ENCODE data around the gene C7.

Gene C7

GRCh38 chr5:40928886-40929448 lies 19.7 kb downstream of the C7 start:
- DNase-seq = no peak

GRCh38 chr5:40932766-40933165 lies 23.5 kb downstream of the C7 start:
- no peak for DNase-seq

GRCh38 chr5:40937075-40937474 lies 27.8 kb downstream of the C7 start:
- DNase-seq = no peak

GRCh38 chr5:40939753-40940152 lies 30.5 kb downstream of the C7 start:
- no peak for DNase-seq

GRCh38 chr5:40945111-40945510 lies 35.8 kb downstream of the C7 start:
- no peak for DNase-seq

GRCh38 chr5:40955313-40955712 lies 46.0 kb downstream of the C7 start:
- no peak for DNase-seq

GRCh38 chr5:40957048-40957447 lies 47.8 kb downstream of the C7 start:
- DNase-seq = no peak

- no peak for DNase-seq
Measured at GRCh38 chr5:40958811-40959210, 49.5 kb downstream of the C7 start.

GRCh38 chr5:40960037-40960436 lies 50.7 kb downstream of the C7 start:
- DNase-seq = no peak

GRCh38 chr5:40962207-40962955 lies 53.1 kb downstream of the C7 start:
- no peak for DNase-seq

- no peak for DNase-seq
Measured at GRCh38 chr5:40972434-40972833, 63.1 kb downstream of the C7 start.

- DNase-seq = no peak
Measured at GRCh38 chr5:40973364-40974004, 64.2 kb downstream of the C7 start.

- no peak for DNase-seq
Measured at GRCh38 chr5:40976041-40976440, 66.7 kb downstream of the C7 start.

GRCh38 chr5:40976836-40977235 lies 67.5 kb downstream of the C7 start:
- DNase-seq = no peak

GRCh38 chr5:40981420-40981819 lies 72.1 kb downstream of the C7 start:
- DNase-seq = no peak

- DNase-seq = no peak
Measured at GRCh38 chr5:40983781-40984180, 74.5 kb downstream of the C7 start.

GRCh38 chr5:40984884-40985283 lies 75.6 kb downstream of the C7 start:
- DNase-seq = no peak

GRCh38 chr5:40985501-40985900 lies 76.2 kb downstream of the C7 start:
- DNase-seq = no peak

- no peak for DNase-seq
Measured at GRCh38 chr5:40986666-40987065, 77.4 kb downstream of the C7 start.

GRCh38 chr5:40987349-40987748 lies 78.1 kb downstream of the C7 start:
- no peak for DNase-seq

- DNase-seq = no peak
Measured at GRCh38 chr5:40988746-40989510, 79.6 kb downstream of the C7 start.

- DNase-seq = no peak
Measured at GRCh38 chr5:40991168-40991980, 82.1 kb downstream of the C7 start.
